GM12891 (cell line): ENCODE measurements around the gene CAVIN3. TPM values are rescaled to one million over a fixed set of nuclear protein-coding genes. Genes with fewer than 3 reads are reported as not detected.

ENCODE experiments used
- DNase-seq: peaks from one replicate; pipeline ENCODE4 v3.0.0; 2011; ENCODE audit warnings: low spot score; ENCODE audit not compliant: insufficient read length
- FAIRE-seq: peaks from 2 replicates; lab custom pipeline; 2011; peaks lifted over from hg19 to GRCh38; lab: Jason Lieb, UNC
- PAX5 ChIP-seq: IDR thresholded peaks from 2 replicates; pipeline ENCODE4 v1.6.1; 2011; ENCODE audit warnings: low read length, moderate library complexity, mild to moderate bottlenecking; ENCODE audit not compliant: insufficient read depth, severe bottlenecking
- POLR2A ChIP-seq: IDR thresholded peaks from 2 replicates; pipeline ENCODE4 v1.6.1; 2011; ENCODE audit warnings: low read depth, low read length, control low read depth
- POLR2AphosphoS5 ChIP-seq: IDR thresholded peaks from 2 replicates; pipeline ENCODE4 v1.6.1; 2011; ENCODE audit warnings: low read depth, low read length, control low read depth
- POU2F2 ChIP-seq: IDR thresholded peaks from 2 replicates; pipeline ENCODE4 v1.6.1; 2011; ENCODE audit warnings: low read depth, mild to moderate bottlenecking, control low read depth, low read length, moderate library complexity
- SPI1 ChIP-seq: IDR thresholded peaks from 2 replicates; pipeline ENCODE4 v1.6.1; 2011; ENCODE audit warnings: low read depth, low read length, control low read depth
- TAF1 ChIP-seq: IDR thresholded peaks from 2 replicates; pipeline ENCODE4 v1.6.1; 2011; ENCODE audit warnings: low read depth, low read length, control low read depth
- polyA plus RNA-seq: library from polyadenylated mRNA; unstranded; fragments of >200 nt; gene quantifications from one replicate; pipeline ENCODE4 v1.2.1, GENCODE V29; 2012; ENCODE audit warnings: low read depth, missing spikeins, inconsistent platforms; ENCODE audit not compliant: missing spikeins

The CAVIN3 gene
- 4.7 TPM for polyA plus RNA-seq

GRCh38 chr11:6320411-6321155 lies at the start of gene CAVIN3:
TSS of gene CAVIN3 (minus strand) at chr11:6320501. CDS start at chr11:6320476, 25 bp downstream.
- DNase-seq (peak; percentile 13), FAIRE-seq (no peak)
- no peak for TF ChIP-seq TAF1
- TF ChIP-seq POLR2A, result no peak
- no peak for TF ChIP-seq POLR2AphosphoS5
- TF ChIP-seq SPI1, result no peak
- no peak for TF ChIP-seq POU2F2
- TF ChIP-seq PAX5, result no peak

- no peak for DNase-seq
- FAIRE-seq, result no peak
- TF ChIP-seq PAX5 (no peak), POLR2AphosphoS5 (no peak), TAF1 (no peak), POLR2A (no peak), SPI1 (no peak), POU2F2 (no peak)
These were observed 45.4 kb upstream of the CAVIN3 start for GRCh38 chr11:6365659-6366058.

GRCh38 chr11:6362873-6363678 lies 42.8 kb upstream of the CAVIN3 start:
- peak; percentile 95 for FAIRE-seq
- DNase-seq, result peak; percentile 46
- TF ChIP-seq POU2F2, result 0 out of 2 replicates have a peak, but pooled peaks have one; percentile 13
- TF ChIP-seq POLR2AphosphoS5, result no peak
- no peak for TF ChIP-seq POLR2A

GRCh38 chr11:6362185-6362872 lies 42.0 kb upstream of the CAVIN3 start:
- DNase-seq, result no peak
- FAIRE-seq, result no peak
- no peak for TF ChIP-seq TAF1
- no peak for TF ChIP-seq POLR2AphosphoS5
- TF ChIP-seq PAX5, result no peak
- no peak for TF ChIP-seq POLR2A
- TF ChIP-seq SPI1, result no peak
- TF ChIP-seq POU2F2, result no peak

- FAIRE-seq (no peak), DNase-seq (no peak)
- no peak for TF ChIP-seq SPI1
- no peak for TF ChIP-seq POU2F2
These were observed 39.9 kb upstream of the CAVIN3 start for GRCh38 chr11:6360183-6360582.

GRCh38 chr11:6357222-6357621 lies 36.9 kb upstream of the CAVIN3 start:
- FAIRE-seq (no peak), DNase-seq (no peak)
- no peak for TF ChIP-seq PAX5
- TF ChIP-seq TAF1, result no peak
- no peak for TF ChIP-seq POLR2A
- TF ChIP-seq POU2F2, result no peak
- TF ChIP-seq POLR2AphosphoS5, result no peak
- TF ChIP-seq SPI1, result no peak

- TF ChIP-seq POLR2AphosphoS5 (no peak), POLR2A (no peak), PAX5 (no peak), TAF1 (no peak), SPI1 (no peak), POU2F2 (no peak)
- no peak for DNase-seq
- no peak for FAIRE-seq
These were observed 36.3 kb upstream of the CAVIN3 start for GRCh38 chr11:6356503-6357055.

- no peak for FAIRE-seq
- DNase-seq, result no peak
- TF ChIP-seq SPI1 (no peak), POLR2AphosphoS5 (no peak), POLR2A (no peak), TAF1 (no peak), PAX5 (no peak)
These were observed 34.6 kb upstream of the CAVIN3 start for GRCh38 chr11:6354651-6355485.

- FAIRE-seq, result peak; percentile 93
- peak; percentile 60 for TF ChIP-seq SPI1
- no peak for TF ChIP-seq POU2F2
- no peak for TF ChIP-seq POLR2A
- DNase-seq, result peak; percentile 46
These were observed 33.2 kb upstream of the CAVIN3 start for GRCh38 chr11:6353367-6353987.
